Neural progenitor cell (in vitro differentiated cells): Measurements from ENCODE around the gene MAGI1. TPM values are rescaled to one million over a fixed set of nuclear protein-coding genes. Genes with fewer than 3 reads are reported as not detected.

Source experiments
- DNase-seq: peaks from one replicate; pipeline ENCODE4 v3.0.0-alpha.2; 2016; ENCODE audit warnings: low spot score
- H2AFZ ChIP-seq: fragments of 200-600 bp; sonication (generic); replicated peaks from 2 replicates; pipeline ENCODE4 v1.6.1; 2016; ENCODE audit warnings: antibody characterized with exemption
- H3F3A ChIP-seq: fragments of 200-600 bp; sonication (generic); 2 replicates; pipeline ENCODE4 v1.6.1; 2016; ENCODE audit warnings: antibody characterized with exemption, low read depth
- H3K27ac ChIP-seq: fragments of 200-600 bp; sonication (generic); 2 replicates; pipeline ENCODE4 v1.5.1; 2016; ENCODE audit warnings: mild to moderate bottlenecking
- H3K27me3 ChIP-seq: fragments of 200-600 bp; sonication (generic); 2 replicates; pipeline ENCODE4 v1.6.1; 2016; ENCODE audit warnings: mild to moderate bottlenecking, moderate library complexity
- H3K36me3 ChIP-seq: fragments of 200-600 bp; sonication (generic); 2 replicates; pipeline ENCODE4 v1.5.1; 2016
- H3K4me1 ChIP-seq: fragments of 200-600 bp; sonication (generic); 2 replicates; pipeline ENCODE4 v1.6.1; 2016; ENCODE audit warnings: mixed run types
- H3K4me2 ChIP-seq: fragments of 200-600 bp; sonication (generic); 2 replicates; pipeline ENCODE4 v1.6.1; 2016
- H3K4me3 ChIP-seq: fragments of 200-600 bp; sonication (generic); 2 replicates; pipeline ENCODE4 v1.5.1; 2016
- H3K79me2 ChIP-seq: fragments of 200-600 bp; sonication (generic); 2 replicates; pipeline ENCODE4 v1.6.1; 2016; ENCODE audit warnings: low read depth
- H3K9ac ChIP-seq: fragments of 200-600 bp; sonication (generic); 2 replicates; pipeline ENCODE4 v1.6.1; 2016
- H3K9me3 ChIP-seq: fragments of 200-600 bp; sonication (generic); 2 replicates; pipeline ENCODE4 v1.5.1; 2016; ENCODE audit warnings: low read depth
- H4K20me1 ChIP-seq: fragments of 200-600 bp; sonication (generic); 2 replicates; pipeline ENCODE4 v1.6.1; 2016; ENCODE audit warnings: low read depth
- H3K27ac Mint-ChIP-seq: 3 replicates; pipeline ENCODE4 v1.8.0; 2021; ENCODE audit warnings: mixed read lengths
- H3K27me3 Mint-ChIP-seq: 2 replicates; pipeline ENCODE4 v1.8.0; 2022; ENCODE audit warnings: low read depth, mild to moderate bottlenecking, inconsistent platforms, moderate library complexity, mixed read lengths; ENCODE audit not compliant: insufficient read depth
- H3K36me3 Mint-ChIP-seq: 3 replicates; pipeline ENCODE4 v1.8.0; 2021; ENCODE audit warnings: mixed read lengths
- H3K4me1 Mint-ChIP-seq: 3 replicates; pipeline ENCODE4 v1.8.0; 2021; ENCODE audit warnings: mixed read lengths
- H3K4me3 Mint-ChIP-seq: 3 replicates; pipeline ENCODE4 v1.8.0; 2021; ENCODE audit warnings: mild to moderate bottlenecking, moderate library complexity, mixed read lengths
- H3K9me3 Mint-ChIP-seq: 3 replicates; pipeline ENCODE4 v1.8.0; 2020; ENCODE audit warnings: mixed read lengths
- CTCF ChIP-seq: fragments of 200-600 bp; sonication (generic); IDR thresholded peaks from 2 replicates; pipeline ENCODE4 v1.5.1; 2017; ENCODE audit warnings: antibody characterized with exemption, mild to moderate bottlenecking
- EZH2 ChIP-seq: fragments of 200-600 bp; sonication (generic); IDR thresholded peaks from 2 replicates; pipeline ENCODE4 v1.6.1; 2017; ENCODE audit warnings: antibody characterized with exemption, mild to moderate bottlenecking, moderate library complexity
- EZH2phosphoT487 ChIP-seq: fragments of 200-600 bp; sonication (generic); IDR thresholded peaks from 2 replicates; pipeline ENCODE4 v1.6.1; 2017; ENCODE audit warnings: antibody characterized with exemption
- total RNA-seq: library from RNA; depleted of rRNA; stranded (reverse); fragments of >200 nt; gene quantifications from 2 replicates; pipeline ENCODE4 v1.2.3, GENCODE V29; 2015; ENCODE audit warnings: low replicate concordance

The MAGI1 gene
- total RNA-seq, 1 donor from 2014 or later = 40.6 TPM

GRCh38 chr3:65890328-65890727 lies 148.4 kb downstream of the MAGI1 start:
- no peak overlapping the region for H3K9ac ChIP-seq
- H3F3A ChIP-seq = peaks cover 13% of the 10 kb centered on the region
- H3K27me3 Mint-ChIP-seq = no peaks in the 10 kb centered on the region
- H3K27me3 ChIP-seq = no peaks in the 10 kb centered on the region
- TF ChIP-seq EZH2 (no peak), CTCF (no peak), EZH2phosphoT487 (no peak)
- H3K4me3 Mint-ChIP-seq = no peak overlapping the region
- H3K4me1 Mint-ChIP-seq = no peaks in the 10 kb centered on the region
- peaks cover 12% of the 10 kb centered on the region for H3K4me1 ChIP-seq
- no peaks in the 10 kb centered on the region for H3K9me3 ChIP-seq
- no peak overlapping the region for H2AFZ ChIP-seq
- no peaks in the 10 kb centered on the region for H3K36me3 Mint-ChIP-seq
- H3K27ac ChIP-seq = no peak overlapping the region
- H3K27ac Mint-ChIP-seq = no peak overlapping the region
- H3K4me3 ChIP-seq = no peak overlapping the region
- H3K36me3 ChIP-seq = no peaks in the 10 kb centered on the region
- H3K79me2 ChIP-seq = peaks cover 77% of the 10 kb centered on the region
- DNase-seq = no peak
- H3K4me2 ChIP-seq = no peak overlapping the region
- H3K9me3 Mint-ChIP-seq = peaks cover 2% of the 10 kb centered on the region
- peaks cover 21% of the 10 kb centered on the region for H4K20me1 ChIP-seq

- no peaks in the 10 kb centered on the region for H3K27me3 Mint-ChIP-seq
- Histone ChIP-seq H3K27me3 (no peaks in the 10 kb centered on the region), H3K4me1 (peaks cover 11% of the 10 kb centered on the region), H3K79me2 (peaks cover 75% of the 10 kb centered on the region), H3K27ac (no peak overlapping the region), H3F3A (peaks cover 13% of the 10 kb centered on the region), H2AFZ (no peak overlapping the region), H4K20me1 (peaks cover 15% of the 10 kb centered on the region), H3K4me3 (no peak overlapping the region), H3K9me3 (no peaks in the 10 kb centered on the region), H3K36me3 (no peaks in the 10 kb centered on the region), H3K9ac (no peak overlapping the region), H3K4me2 (no peak overlapping the region)
- no peaks in the 10 kb centered on the region for H3K36me3 Mint-ChIP-seq
- TF ChIP-seq CTCF = no peak
- TF ChIP-seq EZH2 = no peak
- no peak for TF ChIP-seq EZH2phosphoT487
- H3K4me1 Mint-ChIP-seq = no peaks in the 10 kb centered on the region
- no peak for DNase-seq
- H3K27ac Mint-ChIP-seq = no peak overlapping the region
- H3K4me3 Mint-ChIP-seq = no peak overlapping the region
- H3K9me3 Mint-ChIP-seq = peaks cover 2% of the 10 kb centered on the region
Observed at GRCh38 chr3:65889707-65890099, 149.0 kb downstream of the MAGI1 start.

- H3K9me3 Mint-ChIP-seq = peaks cover 2% of the 10 kb centered on the region
- H3K9me3 ChIP-seq = no peaks in the 10 kb centered on the region
- H3K4me3 ChIP-seq = no peak overlapping the region
- H3K4me2 ChIP-seq = no peak overlapping the region
- H3K27ac ChIP-seq = no peak overlapping the region
- H3K79me2 ChIP-seq = peaks cover 73% of the 10 kb centered on the region
- peaks cover under 1% of the 10 kb centered on the region for H3K4me1 Mint-ChIP-seq
- H3K9ac ChIP-seq = no peak overlapping the region
- TF ChIP-seq EZH2phosphoT487 = no peak
- H3K27me3 ChIP-seq = no peaks in the 10 kb centered on the region
- H3K4me3 Mint-ChIP-seq = no peak overlapping the region
- peaks cover 13% of the 10 kb centered on the region for H3F3A ChIP-seq
- peaks cover 5% of the 10 kb centered on the region for H3K4me1 ChIP-seq
- DNase-seq = no peak
- no peak overlapping the region for H3K27ac Mint-ChIP-seq
- H2AFZ ChIP-seq = no peak overlapping the region
- no peaks in the 10 kb centered on the region for H3K36me3 ChIP-seq
- no peaks in the 10 kb centered on the region for H3K36me3 Mint-ChIP-seq
- H4K20me1 ChIP-seq = peaks cover 14% of the 10 kb centered on the region
- no peaks in the 10 kb centered on the region for H3K27me3 Mint-ChIP-seq
Observed at GRCh38 chr3:65888980-65889706, 149.6 kb downstream of the MAGI1 start.

GRCh38 chr3:65888196-65888595 lies 150.5 kb downstream of the MAGI1 start:
- Histone ChIP-seq H3K27ac (no peak overlapping the region), H2AFZ (no peak overlapping the region), H3K27me3 (no peaks in the 10 kb centered on the region), H3K4me3 (no peak overlapping the region), H3K4me1 (peaks cover 10% of the 10 kb centered on the region), H3K36me3 (no peaks in the 10 kb centered on the region), H3F3A (peaks cover 7% of the 10 kb centered on the region), H3K9me3 (no peaks in the 10 kb centered on the region), H3K9ac (no peak overlapping the region), H3K79me2 (peaks cover 64% of the 10 kb centered on the region), H4K20me1 (peaks cover 6% of the 10 kb centered on the region), H3K4me2 (no peak overlapping the region)
- no peak overlapping the region for H3K27ac Mint-ChIP-seq
- peaks cover 7% of the 10 kb centered on the region for H3K4me1 Mint-ChIP-seq
- H3K36me3 Mint-ChIP-seq = no peaks in the 10 kb centered on the region
- DNase-seq = no peak
- peaks cover 2% of the 10 kb centered on the region for H3K9me3 Mint-ChIP-seq
- no peak overlapping the region for H3K4me3 Mint-ChIP-seq
- no peak for TF ChIP-seq EZH2phosphoT487
- no peaks in the 10 kb centered on the region for H3K27me3 Mint-ChIP-seq
